Lower leg skin (tissue), 3 donors: Measurements from ENCODE around the gene RAD51B.

ENCODE experiments used
- CTCF ChIP-seq, 3 donors: fragments of 450-650 bp; IDR thresholded peaks; one replicate each; pipeline ENCODE4 v1.5.1; 2016; ENCODE audit warnings: antibody characterized with exemption in 3 of 3, mild to moderate bottlenecking in 3 of 3, moderate library complexity in 2 of 3
- POLR2A ChIP-seq, 2 donors: fragments of 450-650 bp; IDR thresholded peaks; one replicate each; pipeline ENCODE4 v1.6.1; 2016 to 2017; ENCODE audit warnings: antibody characterized with exemption in 2 of 2, mild to moderate bottlenecking in 1 of 2, moderate library complexity in 1 of 2

- TF ChIP-seq CTCF (IDR thresholded peaks at IDR 0.05) (no peak), POLR2A (IDR thresholded peaks at IDR 0.05) (no peak)
Observed at GRCh38 chr14:68665792-68666204, 846.2 kb downstream of the RAD51B start.
